Measurements from ENCODE around the gene ATP2C2.

The ATP2C2 gene

DNA sequence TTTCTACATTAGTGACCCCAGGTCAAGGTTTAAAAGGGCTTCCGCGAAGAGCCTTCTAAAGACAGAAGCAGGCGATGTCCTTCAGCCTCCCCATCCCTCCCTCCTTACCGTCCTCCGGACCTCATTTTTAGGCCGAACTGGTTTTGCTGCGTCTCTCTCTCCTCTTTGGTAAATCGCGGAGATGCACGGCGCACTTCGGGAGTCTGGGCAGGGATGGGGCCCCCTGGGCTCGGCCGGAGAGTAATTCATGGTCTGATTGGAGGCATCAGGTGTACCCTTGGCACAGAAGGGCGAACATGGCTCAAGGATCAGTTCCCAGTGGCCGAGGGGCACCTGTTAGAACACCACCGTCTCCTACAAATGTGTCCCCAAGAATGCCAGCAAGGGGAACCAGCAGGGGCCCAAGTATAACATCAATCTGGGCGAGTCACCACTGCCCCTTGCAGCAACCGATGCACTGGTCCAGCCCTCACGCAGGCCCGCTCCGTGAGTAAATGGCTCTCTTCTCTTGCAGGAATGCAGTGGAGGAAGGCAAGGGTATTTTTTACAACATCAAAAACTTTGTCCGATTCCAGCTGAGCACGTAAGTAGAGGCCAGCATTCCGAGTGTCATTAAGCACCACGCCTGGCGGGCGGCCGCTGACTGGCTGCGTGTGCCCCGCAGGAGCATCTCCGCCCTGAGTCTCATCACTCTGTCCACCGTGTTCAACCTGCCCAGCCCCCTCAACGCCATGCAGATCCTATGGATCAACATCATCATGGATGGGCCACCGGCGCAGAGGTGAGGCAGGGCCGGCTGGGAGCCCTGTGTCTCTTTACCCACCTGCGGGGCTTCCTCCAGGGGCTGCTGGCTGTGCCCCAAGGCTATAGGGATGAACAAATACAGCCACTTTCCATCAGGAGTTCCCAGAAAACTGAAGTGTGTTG, 90.5 kb downstream of the ATP2C2 start:
- no peak for DNase-seq

GRCh38 chr16:84459533-84459894, 91.2 kb downstream of the ATP2C2 start:
- DNase-seq = no peak

DNA sequence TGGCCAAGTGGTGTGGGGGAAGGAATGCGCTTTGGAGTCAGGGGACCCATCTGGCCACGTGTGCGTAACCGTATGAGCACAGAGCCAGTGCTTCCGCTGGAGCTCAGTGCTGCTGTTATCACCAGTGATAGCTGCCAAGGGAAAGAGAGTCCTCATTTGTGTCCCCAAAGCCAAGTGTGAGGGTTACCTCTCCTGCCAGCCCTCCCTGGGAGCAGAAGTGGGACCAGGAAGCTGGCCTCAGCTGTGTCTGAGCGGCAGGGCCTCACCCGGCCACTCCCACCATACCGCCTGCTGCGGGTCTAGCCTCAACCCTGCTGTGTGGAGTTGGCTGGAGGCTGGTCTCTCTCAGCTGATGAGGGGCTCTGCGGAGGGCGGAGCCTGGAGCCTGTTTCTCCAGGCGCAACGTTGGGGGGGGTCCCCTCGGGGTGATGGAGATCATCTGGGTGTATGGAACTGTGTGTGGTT, 91.6 kb downstream of the ATP2C2 start:
- no peak for DNase-seq

GRCh38 chr16:84460406-84461028, 92.2 kb downstream of the ATP2C2 start:
- no peak for DNase-seq

- DNase-seq = no peak
Measured at GRCh38 chr16:84461029-84461412, 92.7 kb downstream of the ATP2C2 start.

DNA sequence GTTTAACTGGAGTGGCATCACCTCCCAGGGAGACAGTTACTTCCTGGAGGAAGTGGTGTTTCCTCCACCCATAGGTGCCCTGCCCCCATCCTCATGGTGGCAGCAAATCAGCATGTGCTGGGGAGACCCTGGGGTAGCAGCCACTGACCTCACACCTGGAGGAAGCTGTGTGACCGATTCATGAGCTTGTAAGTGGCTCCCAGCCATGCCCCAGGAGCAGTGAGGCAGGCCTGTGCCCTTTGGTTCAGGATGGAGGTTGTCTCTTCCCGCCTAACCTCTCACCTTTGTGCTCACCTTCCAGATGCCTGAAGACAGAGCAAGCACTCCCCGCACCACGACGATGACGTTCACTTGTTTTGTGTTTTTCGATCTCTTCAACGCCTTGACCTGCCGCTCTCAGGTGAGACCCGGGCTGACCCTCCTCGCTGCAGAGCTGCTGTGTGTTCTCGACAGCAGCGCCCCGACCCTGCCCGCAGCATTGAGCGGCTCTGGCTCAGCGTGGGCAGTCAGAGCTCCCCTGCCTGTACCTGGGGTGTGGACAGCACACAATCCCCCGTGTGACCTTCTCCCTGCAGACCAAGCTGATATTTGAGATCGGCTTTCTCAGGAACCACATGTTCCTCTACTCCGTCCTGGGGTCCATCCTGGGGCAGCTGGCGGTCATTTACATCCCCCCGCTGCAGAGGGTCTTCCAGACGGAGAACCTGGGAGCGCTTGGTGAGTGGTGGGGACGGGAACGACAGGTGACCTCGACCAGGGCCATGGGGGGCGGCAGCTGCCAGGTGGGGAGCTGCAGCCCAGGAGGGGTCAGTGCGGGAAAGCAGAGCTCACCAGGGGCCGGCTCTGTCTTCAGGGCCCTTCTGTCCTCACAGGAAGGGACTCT, 93.3 kb downstream of the ATP2C2 start:
- no peak for DNase-seq

DNA sequence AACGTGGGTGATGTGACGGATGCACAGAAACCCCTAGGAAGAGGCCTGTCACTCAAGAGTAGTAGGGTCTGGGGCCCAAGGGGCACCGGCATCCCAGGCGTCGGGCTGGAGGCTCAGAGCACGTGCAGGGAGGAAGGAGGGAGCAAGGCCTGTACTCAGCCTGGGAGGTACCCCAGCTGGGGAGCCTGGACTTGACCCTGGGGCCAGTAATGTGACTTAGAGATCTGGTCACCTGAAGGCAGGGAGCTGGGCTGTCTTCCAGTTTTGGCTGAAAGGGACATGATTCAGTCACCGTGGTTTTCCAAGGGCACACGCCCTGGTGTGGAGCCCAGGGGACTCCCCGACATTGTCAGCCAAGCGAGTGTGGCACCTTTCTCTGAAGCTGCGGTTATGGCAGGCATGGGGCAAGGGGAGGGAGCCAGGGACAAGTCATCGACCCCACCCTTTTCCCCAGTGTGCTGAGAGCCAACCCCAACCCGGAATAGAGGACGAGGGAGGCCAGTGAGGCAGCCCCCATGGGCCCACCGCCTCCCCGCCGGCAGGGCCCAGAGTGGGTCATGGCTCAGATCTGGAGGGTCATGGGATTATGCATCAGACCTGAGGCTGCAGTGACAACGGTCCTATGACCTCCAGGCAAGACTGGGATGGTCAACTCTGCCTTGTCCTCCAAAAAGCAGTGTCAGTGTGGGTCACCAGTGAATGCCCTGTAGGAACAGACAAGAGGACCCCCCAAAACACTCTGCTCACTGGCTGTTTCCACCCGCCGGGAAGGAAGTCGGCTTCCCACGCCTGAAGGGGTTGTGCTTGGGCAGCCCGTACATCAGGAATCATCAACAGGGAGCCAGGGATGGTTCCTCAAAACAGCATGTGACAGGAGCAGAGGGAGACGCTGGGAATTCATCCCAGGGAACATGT, 94.2 kb downstream of the ATP2C2 start:
- DNase-seq = no peak

DNA sequence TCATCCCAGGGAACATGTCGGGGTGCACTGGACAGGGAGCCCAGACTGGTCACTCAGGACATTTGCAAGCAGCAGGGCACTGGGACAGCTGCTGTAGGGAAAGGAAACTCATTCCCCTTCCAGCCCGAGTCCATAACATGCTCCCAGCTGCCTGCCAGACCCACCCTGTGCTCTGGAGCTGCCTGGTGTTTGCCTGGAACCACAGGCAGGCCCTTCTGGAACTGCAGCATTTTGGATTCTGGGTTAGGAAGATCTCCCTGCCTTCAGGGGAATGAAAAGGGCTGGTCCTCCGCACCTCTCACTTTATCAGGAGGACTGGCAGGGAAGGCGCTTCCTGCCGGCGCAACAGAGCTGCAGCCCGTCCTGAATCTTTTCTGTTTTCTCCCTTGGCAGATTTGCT, 94.9 kb downstream of the ATP2C2 start:
- no peak for DNase-seq

DNA sequence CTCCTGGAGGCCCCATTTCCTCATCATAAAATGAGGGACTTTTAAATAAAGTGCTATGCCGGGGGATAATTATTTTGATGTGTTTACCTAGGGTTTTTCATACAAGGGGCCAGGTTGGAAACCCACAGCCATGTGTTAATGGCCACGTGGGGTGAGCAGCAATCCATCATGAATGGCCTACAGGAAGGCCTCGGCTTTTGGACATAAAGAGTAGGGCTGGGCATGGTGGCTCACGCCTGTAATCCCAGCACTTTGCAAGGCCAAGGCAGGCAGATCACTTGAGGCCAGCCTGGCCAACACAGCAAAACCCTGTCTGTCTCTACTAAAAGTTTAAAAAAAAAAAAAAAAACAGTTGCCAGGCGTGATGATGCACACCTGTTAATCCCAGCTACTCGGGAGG, 95.8 kb downstream of the ATP2C2 start:
- DNase-seq = no peak

DNA sequence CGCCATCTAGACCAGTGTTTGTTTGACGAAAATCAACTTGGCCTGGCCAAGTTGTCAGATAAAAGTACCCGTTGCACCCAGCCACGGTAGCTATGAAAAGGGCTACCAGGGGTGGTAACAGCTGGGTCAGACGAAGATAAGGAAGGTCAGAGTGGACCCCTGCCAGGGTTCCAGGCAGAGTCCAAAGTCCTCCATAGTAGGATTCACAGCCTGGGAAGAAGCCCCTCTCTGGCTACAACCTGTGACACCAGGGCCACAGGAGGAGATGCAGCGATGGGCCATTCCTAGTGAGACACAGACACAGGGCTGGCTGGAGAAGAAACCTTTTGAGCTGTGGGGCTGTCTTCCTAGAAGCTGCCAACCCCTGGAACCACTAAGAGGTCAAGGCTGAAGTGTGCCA, 96.8 kb downstream of the ATP2C2 start:
- DNase-seq = no peak

DNA sequence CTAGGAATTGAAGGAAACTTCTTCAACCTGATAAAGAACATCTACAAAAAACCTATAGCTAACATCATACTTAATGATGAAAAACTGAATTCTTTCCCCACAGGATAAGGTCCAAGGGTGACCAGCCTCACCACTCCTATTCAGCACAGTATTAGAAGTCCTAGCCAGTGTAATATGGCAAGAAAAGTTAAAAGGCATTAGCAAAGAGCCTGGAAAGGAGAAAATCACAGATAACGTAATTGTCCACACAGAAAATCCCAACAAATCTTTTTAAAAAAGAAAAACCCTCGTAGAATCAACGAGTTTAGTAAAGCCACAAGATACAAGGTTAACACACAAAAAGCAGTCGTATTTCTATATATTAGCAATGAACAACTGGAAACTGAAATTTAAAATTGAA, 98.4 kb downstream of the ATP2C2 start:
- DNase-seq = no peak

DNA sequence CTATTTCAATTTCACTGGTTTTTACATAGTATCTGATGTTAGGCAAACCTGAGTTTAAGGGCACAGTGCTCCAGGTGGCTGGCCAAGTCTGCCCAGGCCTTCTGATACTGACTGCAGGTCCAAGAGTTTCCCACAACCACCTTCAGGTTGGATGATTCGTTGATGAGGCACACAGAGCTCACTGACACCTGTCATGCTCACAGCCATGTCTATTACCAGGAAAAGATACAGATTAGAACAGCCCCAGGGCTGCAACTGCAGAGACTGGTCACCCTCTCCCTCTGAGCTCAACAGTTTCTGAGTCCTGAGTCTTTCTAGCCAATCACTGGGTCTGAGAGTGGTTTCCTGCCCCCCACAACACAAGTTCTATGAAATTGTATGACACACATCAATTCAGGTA, 98.9 kb downstream of the ATP2C2 start:
- no peak for DNase-seq

DNA sequence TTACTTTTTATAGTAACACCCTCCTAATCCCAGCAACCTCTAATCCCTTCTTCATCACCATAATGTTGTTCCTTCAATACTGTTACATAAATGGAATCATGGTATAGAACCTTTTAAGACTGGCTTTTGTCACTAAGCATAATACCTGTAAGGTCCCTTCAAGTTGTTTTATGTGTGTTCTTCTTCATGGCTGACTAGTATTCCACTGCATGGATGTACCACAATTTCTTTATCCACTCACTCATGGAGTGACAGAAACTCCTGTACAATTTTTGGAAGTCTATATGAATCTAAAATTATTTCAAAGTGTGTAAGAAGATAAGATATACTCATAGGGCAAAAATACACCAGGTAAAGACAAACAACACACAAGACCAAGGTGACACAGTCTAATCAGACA, 99.4 kb downstream of the ATP2C2 start:
- DNase-seq = no peak

DNA sequence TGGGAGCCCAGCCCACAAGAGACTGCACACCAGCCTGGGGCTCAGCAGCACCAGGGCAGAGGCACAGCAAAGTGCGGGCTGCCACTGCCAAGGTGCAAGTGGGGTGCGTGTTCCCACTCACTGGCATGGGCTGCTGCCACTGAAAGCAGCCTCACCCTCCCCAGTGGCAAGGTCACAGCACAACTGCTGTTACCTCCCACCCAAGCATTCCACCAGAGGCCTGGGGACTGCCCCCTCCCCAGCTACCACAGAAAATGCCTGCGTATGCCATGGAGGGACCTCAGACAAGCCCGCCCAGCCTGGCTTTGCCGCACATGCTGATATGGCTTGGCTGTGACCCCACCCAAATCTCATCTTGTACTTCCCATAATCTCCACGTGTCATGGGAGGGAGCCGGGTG, 103.0 kb downstream of the ATP2C2 start:
- DNase-seq = no peak

- no peak for DNase-seq
Measured at GRCh38 chr16:84471966-84472365, 103.6 kb downstream of the ATP2C2 start.

- DNase-seq = no peak
Measured at GRCh38 chr16:84475643-84476240, 107.4 kb downstream of the ATP2C2 start.

GRCh38 chr16:84476401-84476800, 108.1 kb downstream of the ATP2C2 start:
- no peak for DNase-seq

- DNase-seq = no peak
Measured at GRCh38 chr16:84477661-84478060, 109.3 kb downstream of the ATP2C2 start.

DNA sequence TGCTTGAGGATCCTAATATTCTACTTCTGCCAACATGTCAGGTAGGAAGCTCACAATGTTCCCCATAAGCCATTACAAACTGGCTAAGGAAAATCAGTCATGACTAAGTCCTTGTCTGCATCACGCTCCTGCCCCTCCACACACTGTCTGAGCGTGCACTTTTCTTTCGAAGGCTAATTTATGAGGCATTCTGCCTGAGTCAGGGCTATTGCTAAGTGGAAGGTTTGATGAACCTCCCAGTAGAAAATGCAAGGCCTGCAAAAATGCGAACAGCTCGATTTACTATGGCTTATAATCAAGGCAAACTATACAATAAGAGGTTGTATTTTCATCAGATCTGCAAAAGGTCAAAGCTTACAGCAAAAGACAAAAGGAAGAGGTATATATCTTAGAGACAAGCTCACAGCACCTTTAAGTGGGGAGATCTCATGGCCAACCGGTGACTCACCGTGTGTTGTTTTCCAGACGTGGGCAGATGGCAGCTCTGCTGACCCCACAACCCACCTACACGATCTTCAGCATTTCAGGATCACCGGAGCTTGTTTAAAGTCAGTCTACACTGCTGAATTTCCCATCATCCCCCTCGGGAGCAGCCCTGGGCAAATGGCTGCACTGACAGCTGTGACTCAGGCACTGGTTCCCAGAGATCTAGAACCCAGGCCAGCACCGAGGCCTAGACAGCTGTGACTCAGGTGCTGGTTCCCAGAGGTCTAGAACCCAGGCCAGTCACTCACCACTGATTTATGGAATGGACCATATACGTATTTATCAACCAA, 110.0 kb downstream of the ATP2C2 start:
- DNase-seq = no peak

GRCh38 chr16:84479716-84480450, 111.5 kb downstream of the ATP2C2 start:
- DNase-seq = no peak
